ENCODE data around the gene AMH. TPM values are rescaled to one million over a fixed set of nuclear protein-coding genes. Genes with fewer than 3 reads are reported as not detected.
"Not testable (repeated sequence)": the region's sequence is repeated elsewhere in the genome, so short reads cannot be mapped to it uniquely, and the experiment has no call there.

Gene AMH
- total RNA-seq (1 to 10 TPM; 3.3 to 3.5 TPM), total RNA-seq (0.20 to 5.6 (median 2.2) reads per million in 172 experiments)
- 0.19 TPM for polyA plus RNA-seq (2013, experiment 1 of 2)
- polyA plus RNA-seq (2013, experiment 2 of 2), result 0.49 TPM

GRCh38 chr19:2249010-2249866 lies at the start of gene AMH:
TSS of gene AMH (plus strand) at chr19:2249323. CDS start at chr19:2249333, 10 bp downstream.
- Mint-ChIP-seq H3K4me3 (peak within 1 kb of the TSS; percentile 63), H3K27me3 (no peaks in the 10 kb centered on the region), H3K27ac (no peak within 1 kb of the TSS), H3K4me1 (ENCODE audit: low read depth) (peaks cover 9% of the 10 kb centered on the region), H3K9me3 (no peaks in the 10 kb centered on the region), H3K36me3 (ENCODE audit: low read depth) (peaks cover 32% of the 10 kb centered on the region)
- ChIA-PET CTCF (interaction anchor here (1.0 kb wide), 1 partner anchor 25 kb away, joined by 3 read pairs; no protein-coding TSS in a partner anchor), POLR2A (interaction anchor here (0.5 to 2.2 kb wide), 6 partner anchors 9 to 388 kb away, joined by 3 to 16 read pairs (median 4); no protein-coding TSS in a partner anchor)
- peaks cover 44% of the 10 kb centered on the region for H3K4me1 ChIP-seq (ENCODE audit: insufficient read depth, low read length)
- DNase-seq (no peak), ATAC-seq (ENCODE audit: poor library complexity) (no peak)
- intact Hi-C loops (cut with DNase I, micrococcal nuclease), result no loop called here
- no peak within 1 kb of the TSS for H3K27ac ChIP-seq (ENCODE audit: low read depth in 1 of 2, low read length in 2 of 2)
- H3K27me3 ChIP-seq (ENCODE audit: control insufficient read depth in 1 of 2, insufficient read depth in 2 of 2, low read length in 2 of 2), result peaks cover 23 to 26% of the 10 kb centered on the region in 2 experiments
- no peak within 1 kb of the TSS for H3K4me3 ChIP-seq (ENCODE audit: low read length)
- peaks cover 46% of the 10 kb centered on the region for H3K36me3 ChIP-seq (ENCODE audit: insufficient read depth, low read length)
- H3K9me3 ChIP-seq (ENCODE audit: control insufficient read depth in 1 of 2, insufficient read depth in 1 of 2, low read length in 2 of 2), result peaks cover 0 to 11% of the 10 kb centered on the region in 2 experiments
- TF ChIP-seq CTCF (IDR thresholded peaks at IDR 0.05), result no peak

- ATAC-seq (ENCODE audit: poor library complexity) (no peak), DNase-seq (no peak)
- Histone ChIP-seq H3K4me1 (ENCODE audit: insufficient read depth, low read length) (no peaks in the 10 kb centered on the region), H3K27ac (ENCODE audit: low read depth in 1 of 2, low read length in 2 of 2) (no peak overlapping the region), H3K4me3 (ENCODE audit: low read length) (no peak overlapping the region), H3K9me3 (ENCODE audit: control insufficient read depth in 1 of 2, insufficient read depth in 1 of 2, low read length in 2 of 2) (no peaks in the 10 kb centered on the region), H3K36me3 (ENCODE audit: insufficient read depth, low read length) (peaks cover 32% of the 10 kb centered on the region), H3K27me3 (ENCODE audit: control insufficient read depth in 1 of 2, insufficient read depth in 2 of 2, low read length in 2 of 2) (no peaks in the 10 kb centered on the region)
- intact Hi-C loops (cut with DNase I, micrococcal nuclease), result no loop called here
- ChIA-PET CTCF (no interaction called here), POLR2A (no interaction called here)
- Mint-ChIP-seq H3K4me3 (no peak overlapping the region), H3K27me3 (no peaks in the 10 kb centered on the region), H3K4me1 (ENCODE audit: low read depth) (no peaks in the 10 kb centered on the region), H3K9me3 (no peaks in the 10 kb centered on the region), H3K36me3 (ENCODE audit: low read depth) (peaks cover 22% of the 10 kb centered on the region), H3K27ac (no peak overlapping the region)
- no peak for TF ChIP-seq CTCF (IDR thresholded peaks at IDR 0.05)
These were observed 49.1 kb upstream of the AMH start for GRCh38 chr19:2199861-2200623.

GRCh38 chr19:2200624-2201294 lies 48.4 kb upstream of the AMH start:
- H3K4me3 Mint-ChIP-seq; H3K9me3 ChIP-seq (ENCODE audit: control insufficient read depth in 1 of 2, insufficient read depth in 1 of 2, low read length in 2 of 2); H3K27me3 ChIP-seq (ENCODE audit: control insufficient read depth in 1 of 2, insufficient read depth in 2 of 2, low read length in 2 of 2); H3K27me3 Mint-ChIP-seq; POLR2A ChIA-PET; H3K27ac ChIP-seq (ENCODE audit: low read depth in 1 of 2, low read length in 2 of 2); intact Hi-C loops (cut with DNase I, micrococcal nuclease); H3K4me3 ChIP-seq (ENCODE audit: low read length); ATAC-seq (ENCODE audit: poor library complexity); CTCF ChIA-PET; DNase-seq; H3K4me1 ChIP-seq (ENCODE audit: insufficient read depth, low read length); H3K9me3 Mint-ChIP-seq; H3K4me1 Mint-ChIP-seq (ENCODE audit: low read depth); H3K27ac Mint-ChIP-seq: not testable (repeated sequence)
- H3K36me3 Mint-ChIP-seq (ENCODE audit: low read depth), result peaks cover 23% of the 10 kb centered on the region
- peaks cover 25% of the 10 kb centered on the region for H3K36me3 ChIP-seq (ENCODE audit: insufficient read depth, low read length)

All from CD4-positive, alpha-beta T cell (primary cell).